T-helper 17 cell (primary cell): ENCODE measurements around the gene KCNIP4. TPM values are rescaled to one million over a fixed set of nuclear protein-coding genes. Genes with fewer than 3 reads are reported as not detected.

Experiments used
- ATAC-seq: fragments of 150-1000 bp; cut with Tn5 transposase; 2 replicates; pipeline ENCODE4 v1.10.0; 2021; ENCODE audit warnings: mild to moderate bottlenecking, moderate library complexity
- DNase-seq, 3 donors: peaks; one replicate each; pipeline versions ENCODE4 v3.0.0 to v3.0.0-alpha.2; 2020 to 2021
- H3K9me3 ChIP-seq: one replicate; pipeline ENCODE4 v1.7.0; 2013; ENCODE audit warnings: low read length, mild to moderate bottlenecking; ENCODE audit not compliant: control insufficient read depth, poor library complexity, severe bottlenecking
- H3K27ac Mint-ChIP-seq: one replicate; pipeline ENCODE4 v1.8.0; 2022; ENCODE audit warnings: mild to moderate bottlenecking, moderate library complexity, mixed read lengths
- H3K27me3 Mint-ChIP-seq: one replicate; pipeline ENCODE4 v1.8.0; 2022; ENCODE audit warnings: mixed read lengths
- H3K36me3 Mint-ChIP-seq: one replicate; pipeline ENCODE4 v1.8.0; 2022; ENCODE audit warnings: low read depth, mixed read lengths
- H3K4me1 Mint-ChIP-seq: one replicate; pipeline ENCODE4 v1.8.0; 2022; ENCODE audit warnings: mild to moderate bottlenecking, mixed read lengths
- H3K4me3 Mint-ChIP-seq: one replicate; pipeline ENCODE4 v1.8.0; 2022; ENCODE audit warnings: mild to moderate bottlenecking, moderate library complexity, mixed read lengths
- total RNA-seq, 4 donors: library from RNA in 2 of 4; stranded (reverse) in 2 of 4; gene quantifications; one replicate each; pipeline ENCODE4 v1.2.3 and lab custom pipeline; 2022 to 2026

KCNIP4 gene
- total RNA-seq, 2 donors from 2014 or later, result not detected

DNA sequence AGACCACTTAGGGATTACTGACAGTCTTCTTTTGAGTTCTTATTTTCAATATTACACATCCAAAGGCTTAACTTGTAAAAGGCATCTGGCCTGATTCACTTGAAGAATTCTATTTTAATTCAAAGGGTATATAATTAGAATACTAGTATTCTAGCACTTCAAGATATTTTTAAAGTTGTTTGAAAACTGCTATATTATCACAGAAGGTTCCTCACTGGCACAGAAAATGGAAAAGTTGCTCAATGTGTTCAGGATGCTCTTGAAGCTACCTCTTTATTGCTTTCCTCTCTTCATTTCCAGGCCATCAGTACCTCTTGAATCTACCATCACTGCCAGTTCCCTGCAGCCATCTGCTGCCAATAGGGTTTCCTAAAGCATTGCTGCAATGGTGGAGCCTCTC, 271.4 kb downstream of the KCNIP4 start:
- H3K4me1 Mint-ChIP-seq, result no peaks in the 10 kb centered on the region
- no peak overlapping the region for H3K4me3 Mint-ChIP-seq
- no peaks in the 10 kb centered on the region for H3K27me3 Mint-ChIP-seq
- H3K9me3 ChIP-seq, result peaks cover 3% of the 10 kb centered on the region
- ATAC-seq (no peak), DNase-seq (no peak)
- no peak overlapping the region for H3K27ac Mint-ChIP-seq
- no peaks in the 10 kb centered on the region for H3K36me3 Mint-ChIP-seq

DNA sequence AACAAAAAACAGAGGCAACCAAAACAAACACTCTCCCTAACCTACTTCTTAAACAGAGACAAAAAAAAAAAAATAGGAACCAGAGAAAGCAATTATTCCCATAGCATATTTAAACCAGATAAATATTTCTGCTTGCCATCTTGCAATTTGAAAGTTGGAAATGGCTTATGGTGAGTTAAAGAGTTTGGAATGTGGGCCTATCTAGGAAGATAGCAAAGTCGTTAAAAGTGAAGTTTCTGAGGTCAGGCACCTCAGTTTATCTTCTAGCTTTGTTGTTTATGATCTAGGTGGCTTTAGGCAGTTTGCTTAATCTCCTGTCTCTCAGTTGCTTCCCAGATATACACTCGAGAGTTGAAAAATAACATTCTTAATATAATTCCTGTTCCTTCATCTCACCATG, 284.2 kb downstream of the KCNIP4 start:
- no peaks in the 10 kb centered on the region for H3K9me3 ChIP-seq
- DNase-seq (no peak), ATAC-seq (no peak)
- Mint-ChIP-seq H3K4me1 (no peaks in the 10 kb centered on the region), H3K27ac (no peak overlapping the region), H3K4me3 (no peak overlapping the region), H3K36me3 (no peaks in the 10 kb centered on the region), H3K27me3 (no peaks in the 10 kb centered on the region)

DNA sequence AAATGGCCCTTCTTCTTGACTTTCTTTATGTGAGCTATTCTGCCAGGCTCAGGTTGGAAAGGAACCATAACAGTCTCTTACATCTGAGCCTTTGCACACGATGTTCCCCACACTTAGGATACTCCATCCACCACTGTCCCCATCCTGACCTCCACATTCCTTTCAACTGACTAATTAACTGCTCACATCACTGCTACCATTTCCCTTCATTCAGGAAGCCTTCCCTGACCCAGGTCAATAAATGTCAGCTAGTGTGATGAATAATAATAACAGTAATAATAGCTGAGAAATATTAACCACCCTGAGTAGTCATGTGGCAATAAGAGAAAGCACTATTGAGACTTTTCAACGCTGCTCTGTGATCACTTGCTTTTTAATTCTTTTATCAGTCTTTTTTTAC, 291.7 kb downstream of the KCNIP4 start:
- no peak for ATAC-seq
- H3K36me3 Mint-ChIP-seq, result no peaks in the 10 kb centered on the region

DNA sequence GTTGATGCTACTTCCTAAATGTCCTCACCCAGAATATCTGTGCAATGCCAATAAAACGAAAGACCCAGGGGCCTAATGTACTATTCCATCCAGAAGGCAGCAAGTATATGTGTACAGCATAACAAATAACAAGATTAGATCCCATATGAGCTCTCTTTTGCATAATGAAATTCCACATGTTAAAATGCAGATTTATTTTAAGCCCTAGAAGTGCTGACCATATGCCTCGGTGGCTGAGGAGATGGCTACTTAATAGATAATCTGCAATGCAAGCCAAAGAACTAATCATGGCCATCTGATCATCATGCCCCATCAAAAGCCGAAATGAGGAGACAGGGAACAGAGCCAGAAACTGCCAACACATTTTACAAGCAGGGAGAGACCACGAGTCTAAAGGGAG, 293.5 kb downstream of the KCNIP4 start:
- no peaks in the 10 kb centered on the region for H3K27me3 Mint-ChIP-seq
- H3K9me3 ChIP-seq, result no peaks in the 10 kb centered on the region
- H3K4me1 Mint-ChIP-seq, result no peaks in the 10 kb centered on the region
- no peak for DNase-seq
- no peak overlapping the region for H3K4me3 Mint-ChIP-seq
- ATAC-seq, result no peak
- no peak overlapping the region for H3K27ac Mint-ChIP-seq
- no peaks in the 10 kb centered on the region for H3K36me3 Mint-ChIP-seq

More for the DNA sequence above, 291.7 kb downstream of the KCNIP4 start:
- H3K4me1 Mint-ChIP-seq, result no peaks in the 10 kb centered on the region
- H3K27me3 Mint-ChIP-seq, result no peaks in the 10 kb centered on the region
- no peaks in the 10 kb centered on the region for H3K9me3 ChIP-seq
- no peak for DNase-seq
- no peak overlapping the region for H3K27ac Mint-ChIP-seq
- no peak overlapping the region for H3K4me3 Mint-ChIP-seq

DNA sequence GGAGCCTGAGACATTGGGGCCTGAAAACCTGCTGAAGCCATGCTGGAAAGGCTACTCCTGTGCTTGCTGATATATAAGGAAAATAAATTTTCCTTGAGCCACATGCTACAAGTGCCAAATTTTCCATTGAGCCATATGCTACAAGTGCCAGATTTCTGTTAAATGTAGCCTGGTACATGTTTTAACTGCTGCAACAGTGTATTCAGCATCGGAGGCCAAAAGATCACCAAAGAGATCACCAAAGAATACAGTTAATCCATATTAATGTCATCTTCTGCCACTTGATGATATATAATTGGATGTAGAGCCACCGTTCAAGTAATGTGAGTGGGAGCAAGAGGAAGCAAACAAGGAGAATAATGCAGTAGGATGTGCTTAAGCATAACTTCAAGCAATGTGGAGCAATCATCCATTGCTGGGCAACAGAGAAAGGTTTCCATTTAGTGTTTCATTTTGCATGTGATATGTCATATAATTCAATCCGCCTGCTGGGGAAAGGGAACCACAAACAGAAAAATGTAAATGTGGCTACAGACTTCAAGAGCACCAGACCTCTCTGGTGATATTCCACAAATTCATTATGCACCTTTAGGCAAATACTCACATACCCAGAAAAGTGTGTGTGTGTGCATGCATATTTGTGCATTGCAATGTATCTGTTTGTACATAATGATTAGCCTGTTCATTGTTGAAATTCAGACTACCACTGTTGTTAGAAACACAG, 295.9 kb downstream of the KCNIP4 start:
- no peak overlapping the region for H3K27ac Mint-ChIP-seq

DNA sequence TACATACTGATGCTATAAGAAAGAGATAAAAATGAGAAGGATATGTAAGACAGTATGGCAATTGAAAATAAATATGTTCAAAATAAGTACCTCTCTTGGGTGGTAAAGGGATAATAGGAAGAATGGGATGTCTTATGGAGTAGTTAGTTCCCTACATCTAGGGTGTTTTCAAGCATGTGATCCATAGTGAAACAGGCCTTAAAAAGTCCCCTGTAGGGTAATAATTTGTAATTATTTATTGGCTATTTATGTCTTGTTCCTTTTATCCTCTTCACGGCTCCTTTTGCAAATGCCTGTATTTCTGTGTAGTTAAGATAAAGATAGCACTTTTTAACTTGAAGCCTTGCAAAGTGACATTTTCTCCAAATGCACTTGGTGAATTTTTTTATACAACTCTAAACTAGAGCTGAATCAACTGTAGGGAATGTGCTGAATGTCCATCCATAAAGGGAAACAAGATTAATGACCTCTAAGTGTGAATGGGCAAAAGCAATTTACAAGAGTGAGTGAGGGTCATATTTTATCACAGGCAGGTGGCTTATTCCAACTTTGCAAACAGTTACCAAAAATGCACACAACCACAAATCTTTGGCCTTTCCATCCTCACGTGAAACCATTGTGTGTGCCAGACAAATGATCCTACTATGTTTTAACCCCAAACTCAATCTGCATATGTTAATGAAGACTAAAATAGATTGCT, 299.0 kb downstream of the KCNIP4 start:
- DNase-seq, result no peak
- no peaks in the 10 kb centered on the region for H3K9me3 ChIP-seq
- Mint-ChIP-seq H3K27ac (no peak overlapping the region), H3K27me3 (no peaks in the 10 kb centered on the region), H3K4me3 (no peak overlapping the region), H3K4me1 (no peaks in the 10 kb centered on the region), H3K36me3 (no peaks in the 10 kb centered on the region)
- no peak for ATAC-seq

More for the DNA sequence above, 295.9 kb downstream of the KCNIP4 start:
- ATAC-seq (no peak), DNase-seq (no peak)
- H3K9me3 ChIP-seq, result no peaks in the 10 kb centered on the region
- Mint-ChIP-seq H3K36me3 (no peaks in the 10 kb centered on the region), H3K27me3 (no peaks in the 10 kb centered on the region), H3K4me3 (no peak overlapping the region), H3K4me1 (no peaks in the 10 kb centered on the region)

DNA sequence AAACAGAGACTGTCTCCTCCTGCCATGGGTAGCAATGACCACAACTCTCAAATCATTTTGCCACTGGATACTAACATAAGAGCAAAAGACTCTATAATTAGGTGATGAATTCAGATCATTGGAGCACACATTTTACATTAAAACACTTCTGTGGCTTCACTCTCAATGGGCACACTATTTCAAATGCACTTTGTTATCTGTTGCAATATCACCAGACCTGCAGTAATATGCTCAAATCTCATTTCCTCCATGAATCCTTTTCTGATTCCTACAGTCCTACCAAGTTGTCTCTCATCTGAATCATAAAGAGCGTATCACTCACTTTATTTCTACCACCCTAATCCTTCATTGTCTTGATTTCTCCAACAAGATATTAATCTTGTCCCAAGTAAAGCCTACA, 302.8 kb downstream of the KCNIP4 start:
- H3K4me1 Mint-ChIP-seq, result no peaks in the 10 kb centered on the region
- H3K27ac Mint-ChIP-seq, result no peak overlapping the region
- H3K36me3 Mint-ChIP-seq, result no peaks in the 10 kb centered on the region
- no peak for ATAC-seq
- no peak overlapping the region for H3K4me3 Mint-ChIP-seq
- no peak for DNase-seq
- no peaks in the 10 kb centered on the region for H3K9me3 ChIP-seq
- H3K27me3 Mint-ChIP-seq, result no peaks in the 10 kb centered on the region

DNA sequence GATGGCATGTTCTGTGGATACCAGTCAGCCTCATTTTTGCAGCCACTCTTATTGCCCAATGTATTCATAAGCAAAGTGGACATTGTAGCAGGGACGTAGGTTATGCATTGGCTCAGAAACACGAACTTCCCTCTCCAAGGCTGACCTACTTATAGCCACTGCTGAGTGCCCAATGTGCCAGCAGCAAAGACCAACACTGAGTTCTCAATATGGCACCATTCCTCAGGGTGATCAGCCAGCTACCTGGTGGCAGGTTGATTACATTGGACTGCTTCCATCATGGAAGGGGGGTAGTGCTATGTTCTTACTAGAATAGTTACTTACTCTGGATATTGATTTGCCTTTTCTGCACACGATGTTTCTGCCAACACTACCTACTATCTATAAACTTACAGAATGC, 306.9 kb downstream of the KCNIP4 start:
- H3K4me3 Mint-ChIP-seq, result no peak overlapping the region
- H3K9me3 ChIP-seq, result no peaks in the 10 kb centered on the region
- DNase-seq, result no peak
- H3K36me3 Mint-ChIP-seq, result no peaks in the 10 kb centered on the region
- ATAC-seq, result no peak
- H3K4me1 Mint-ChIP-seq, result no peaks in the 10 kb centered on the region
- no peak overlapping the region for H3K27ac Mint-ChIP-seq
- H3K27me3 Mint-ChIP-seq, result no peaks in the 10 kb centered on the region

DNA sequence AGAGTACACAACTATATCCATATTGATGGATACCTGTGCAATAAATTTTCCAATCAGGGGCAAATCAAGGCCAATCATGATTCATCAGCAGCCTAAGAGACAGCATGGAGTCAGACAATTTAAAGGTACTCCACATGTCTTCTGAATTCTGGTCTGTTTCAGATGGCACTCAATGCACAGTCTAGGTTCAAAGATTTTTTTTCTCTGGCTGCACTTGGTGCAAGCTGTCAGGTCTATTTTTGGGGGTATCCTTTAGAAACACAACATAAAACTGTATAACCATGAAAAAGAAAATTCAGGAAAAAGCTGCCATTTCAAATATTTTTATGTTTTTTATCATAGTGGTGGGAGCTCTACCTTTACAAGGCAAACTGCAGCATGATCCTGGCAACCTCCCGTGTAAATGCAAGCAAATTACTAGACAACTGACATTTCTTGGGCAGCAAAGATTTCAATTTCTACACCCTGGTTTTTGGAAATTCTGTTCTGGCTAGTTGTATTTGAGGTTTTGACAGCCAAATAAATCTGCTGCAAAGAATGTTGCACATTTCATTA, 310.3 kb downstream of the KCNIP4 start:
- DNase-seq (no peak), ATAC-seq (no peak)
- Mint-ChIP-seq H3K27me3 (no peaks in the 10 kb centered on the region), H3K4me1 (no peaks in the 10 kb centered on the region), H3K36me3 (no peaks in the 10 kb centered on the region), H3K27ac (no peak overlapping the region), H3K4me3 (no peak overlapping the region)
- H3K9me3 ChIP-seq, result no peaks in the 10 kb centered on the region

DNA sequence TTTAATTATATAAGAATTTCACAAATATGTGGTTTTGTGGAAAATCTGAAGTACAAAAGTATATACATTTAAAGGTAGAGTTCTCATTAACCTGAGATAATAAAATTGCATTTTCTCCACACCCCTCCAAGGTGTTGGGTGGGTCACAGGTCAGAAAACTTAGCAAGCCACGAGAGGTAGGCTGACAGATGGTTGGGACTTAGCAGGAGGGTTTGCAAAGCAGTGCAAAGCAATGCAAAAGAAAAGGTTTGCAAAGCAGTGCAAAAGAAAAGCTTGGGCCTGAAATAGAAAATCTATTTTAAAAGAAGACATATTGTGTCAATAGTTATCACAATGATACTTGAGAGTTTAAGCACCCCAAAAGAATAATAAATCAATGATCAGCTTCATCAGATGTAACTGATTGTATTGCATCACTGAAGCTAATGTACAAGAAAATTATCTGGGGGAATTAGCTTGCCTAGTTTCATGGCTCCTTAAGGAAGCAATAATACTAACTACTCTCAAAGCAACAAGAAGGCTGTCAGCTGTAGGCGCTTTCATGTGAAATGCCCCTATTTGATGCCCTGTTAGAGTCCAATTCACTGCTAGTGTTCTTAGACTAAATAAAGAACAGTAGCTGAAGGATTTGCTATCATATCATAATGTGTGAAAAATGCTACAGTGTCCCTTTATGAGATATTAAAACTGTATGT, 319.5 kb downstream of the KCNIP4 start:
- no peaks in the 10 kb centered on the region for H3K36me3 Mint-ChIP-seq
- H3K27me3 Mint-ChIP-seq, result no peaks in the 10 kb centered on the region
- no peak overlapping the region for H3K4me3 Mint-ChIP-seq

DNA sequence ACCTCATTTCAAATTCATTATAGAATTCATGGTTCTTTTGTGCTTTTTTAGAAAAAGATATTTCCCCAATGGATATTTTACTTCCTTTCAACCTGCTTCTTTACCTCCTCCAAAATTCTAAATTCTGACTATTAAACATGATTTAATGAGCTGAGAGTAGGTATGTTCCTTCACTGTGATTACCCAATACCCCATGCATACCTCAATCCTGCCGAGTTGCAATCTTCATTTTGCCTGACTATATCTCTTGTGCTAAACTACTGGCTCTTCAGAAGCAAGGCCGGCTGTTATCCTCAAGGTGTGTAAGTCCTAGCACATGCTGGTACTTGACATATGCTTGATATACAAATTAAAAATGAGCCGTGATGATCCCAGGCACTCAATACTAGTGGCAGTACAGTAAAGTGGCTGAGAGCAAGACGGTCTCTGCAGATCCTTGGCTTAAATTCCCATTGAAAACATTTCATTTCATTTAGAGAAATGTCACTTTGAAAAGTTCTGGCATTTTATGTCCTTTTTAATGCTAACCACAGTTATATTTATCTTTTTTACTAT, 320.4 kb downstream of the KCNIP4 start:
- H3K36me3 Mint-ChIP-seq, result no peaks in the 10 kb centered on the region
- ATAC-seq (no peak), DNase-seq (no peak)
- H3K9me3 ChIP-seq, result no peaks in the 10 kb centered on the region
- no peaks in the 10 kb centered on the region for H3K4me1 Mint-ChIP-seq
- no peak overlapping the region for H3K27ac Mint-ChIP-seq
- H3K4me3 Mint-ChIP-seq, result no peak overlapping the region
- H3K27me3 Mint-ChIP-seq, result no peaks in the 10 kb centered on the region

More for the DNA sequence above, 319.5 kb downstream of the KCNIP4 start:
- no peak overlapping the region for H3K27ac Mint-ChIP-seq
- DNase-seq (no peak), ATAC-seq (no peak)
- no peaks in the 10 kb centered on the region for H3K9me3 ChIP-seq
- no peaks in the 10 kb centered on the region for H3K4me1 Mint-ChIP-seq

DNA sequence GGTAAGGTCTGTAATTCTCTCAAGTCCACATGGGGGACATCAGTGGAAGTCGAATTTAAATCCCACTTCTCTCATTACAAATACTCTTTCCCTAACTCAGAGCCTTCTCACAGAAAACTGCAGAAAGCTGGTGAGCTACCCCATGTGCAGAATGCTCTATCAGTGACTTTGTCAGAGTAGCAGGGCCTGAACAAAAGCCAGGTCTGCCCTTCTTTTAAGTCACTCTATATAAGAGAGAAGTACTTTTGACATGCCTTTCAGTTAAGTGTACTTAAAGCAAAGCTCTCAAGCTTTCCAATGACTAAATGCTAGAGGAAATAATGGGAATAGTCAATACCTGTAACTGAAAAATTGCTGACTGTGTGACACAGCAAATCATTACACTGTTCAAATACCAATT, 323.1 kb downstream of the KCNIP4 start:
- DNase-seq, result no peak
- ATAC-seq, result no peak
- H3K4me1 Mint-ChIP-seq, result no peaks in the 10 kb centered on the region
- no peaks in the 10 kb centered on the region for H3K9me3 ChIP-seq
- no peaks in the 10 kb centered on the region for H3K27me3 Mint-ChIP-seq
- no peak overlapping the region for H3K27ac Mint-ChIP-seq
- H3K4me3 Mint-ChIP-seq, result no peak overlapping the region
- no peaks in the 10 kb centered on the region for H3K36me3 Mint-ChIP-seq

DNA sequence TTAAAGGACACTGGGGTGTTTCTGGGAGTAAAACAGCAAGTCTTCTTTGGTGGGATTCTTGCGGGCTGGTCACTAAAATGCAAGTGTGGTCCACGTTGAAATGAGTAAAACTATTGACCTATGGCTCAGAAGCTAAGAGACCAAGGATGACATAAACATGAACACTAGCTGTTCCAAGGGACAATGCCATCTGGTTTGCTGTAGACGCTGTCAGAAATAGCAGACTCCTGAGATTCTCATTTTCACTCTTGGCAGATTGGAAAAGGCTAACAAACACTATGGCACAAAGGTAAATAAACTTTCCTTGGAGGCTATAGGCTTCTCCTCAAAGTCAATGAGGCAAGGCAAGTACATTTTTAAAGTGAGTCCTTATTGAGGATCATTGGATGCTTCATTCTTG, 343.6 kb downstream of the KCNIP4 start:
- no peaks in the 10 kb centered on the region for H3K27me3 Mint-ChIP-seq
- no peaks in the 10 kb centered on the region for H3K36me3 Mint-ChIP-seq
- H3K9me3 ChIP-seq, result no peaks in the 10 kb centered on the region
- ATAC-seq, result no peak
- no peak for DNase-seq
- no peaks in the 10 kb centered on the region for H3K4me1 Mint-ChIP-seq
- H3K4me3 Mint-ChIP-seq, result no peak overlapping the region
- H3K27ac Mint-ChIP-seq, result no peak overlapping the region
